Common myeloid progenitor, CD34-positive (primary cell): Measurements from ENCODE around the gene SUFU.

Experiments
- CTCF ChIA-PET: fragments of 350-600 bp; sonication (Branson Sonifier 250); formaldehyde crosslinking; loops from one replicate; lab custom pipeline; 2021; ENCODE audit warnings: antibody characterized with exemption; lab: Charles Lee
- POLR2A ChIA-PET: fragments of 350-600 bp; sonication (Branson Sonifier 250); formaldehyde crosslinking; loops from one replicate; lab custom pipeline; 2021; ENCODE audit warnings: antibody characterized with exemption; lab: Charles Lee
- DNase-seq, 3 donors: peaks; one replicate each; pipeline versions ENCODE4 v3.0.0 to v3.0.0-alpha.2; 2013
- H3K27ac ChIP-seq, 2 experiments: 1 replicate in 1 of 2; 2 replicates in 1 of 2; pipeline ENCODE4 v1.7.0; 2013; ENCODE audit warnings: inconsistent platforms in 2 of 2, low read length in 2 of 2, mild to moderate bottlenecking in 2 of 2, low read depth in 1 of 2, moderate library complexity in 1 of 2; ENCODE audit not compliant: severe bottlenecking in 2 of 2, insufficient read depth in 1 of 2, poor library complexity in 1 of 2
- H3K27me3 ChIP-seq, 5 experiments: replicated peaks in 2 of 5; 1 replicate in 3 of 5; 2 replicates in 2 of 5; pipeline versions ENCODE4 v1.6.1 to v1.7.0; 2013; ENCODE audit warnings: low read length in 4 of 5, mild to moderate bottlenecking in 2 of 5, moderate library complexity in 2 of 5, inconsistent platforms in 1 of 5; ENCODE audit not compliant: insufficient read depth in 5 of 5, control insufficient read depth in 4 of 5
- H3K36me3 ChIP-seq, 4 experiments: 1 replicate in 2 of 4; 2 replicates in 2 of 4; pipeline versions ENCODE4 v1.6.1 to v1.7.0; 2013; ENCODE audit warnings: low read length in 3 of 4, control low read depth in 1 of 4, mild to moderate bottlenecking in 1 of 4; ENCODE audit not compliant: control insufficient read depth in 4 of 4, insufficient read depth in 4 of 4
- H3K4me1 ChIP-seq, 4 experiments: 1 replicate in 3 of 4; 2 replicates in 1 of 4; pipeline versions ENCODE4 v1.6.1 to v1.7.1; 2013; ENCODE audit warnings: low read length in 3 of 4, mild to moderate bottlenecking in 3 of 4, control low read depth in 1 of 4, inconsistent platforms in 1 of 4, moderate library complexity in 1 of 4; ENCODE audit not compliant: control insufficient read depth in 4 of 4, insufficient read depth in 4 of 4; ENCODE audit errors: control extremely low read depth in 1 of 4
- H3K4me3 ChIP-seq, 7 experiments: 1 replicate in 4 of 7; 2 replicates in 3 of 7; pipeline versions ENCODE4 v1.5.1 to v1.7.0; 2013; ENCODE audit warnings: mild to moderate bottlenecking in 7 of 7, low read length in 6 of 7, moderate library complexity in 6 of 7, inconsistent platforms in 2 of 7, low read depth in 2 of 7, control low read depth in 1 of 7; ENCODE audit not compliant: insufficient read depth in 4 of 7, control insufficient read depth in 1 of 7; ENCODE audit errors: extremely low read depth in 1 of 7
- H3K9me3 ChIP-seq, 5 experiments: 1 replicate in 4 of 5; 2 replicates in 1 of 5; pipeline versions ENCODE4 v1.6.1 to v1.7.1; 2013; ENCODE audit warnings: low read length in 4 of 5, mild to moderate bottlenecking in 2 of 5, inconsistent platforms in 1 of 5, low read depth in 1 of 5, moderate library complexity in 1 of 5; ENCODE audit not compliant: control insufficient read depth in 4 of 5, insufficient read depth in 2 of 5; ENCODE audit errors: control extremely low read depth in 1 of 5
- WGBS: methylation state at CpG from one replicate; pipeline ENCODE4 v1.1.5; 2013; ENCODE audit not compliant: insufficient coverage; 5-methylcytosine and 5-hydroxymethylcytosine counted together

The SUFU gene

DNA sequence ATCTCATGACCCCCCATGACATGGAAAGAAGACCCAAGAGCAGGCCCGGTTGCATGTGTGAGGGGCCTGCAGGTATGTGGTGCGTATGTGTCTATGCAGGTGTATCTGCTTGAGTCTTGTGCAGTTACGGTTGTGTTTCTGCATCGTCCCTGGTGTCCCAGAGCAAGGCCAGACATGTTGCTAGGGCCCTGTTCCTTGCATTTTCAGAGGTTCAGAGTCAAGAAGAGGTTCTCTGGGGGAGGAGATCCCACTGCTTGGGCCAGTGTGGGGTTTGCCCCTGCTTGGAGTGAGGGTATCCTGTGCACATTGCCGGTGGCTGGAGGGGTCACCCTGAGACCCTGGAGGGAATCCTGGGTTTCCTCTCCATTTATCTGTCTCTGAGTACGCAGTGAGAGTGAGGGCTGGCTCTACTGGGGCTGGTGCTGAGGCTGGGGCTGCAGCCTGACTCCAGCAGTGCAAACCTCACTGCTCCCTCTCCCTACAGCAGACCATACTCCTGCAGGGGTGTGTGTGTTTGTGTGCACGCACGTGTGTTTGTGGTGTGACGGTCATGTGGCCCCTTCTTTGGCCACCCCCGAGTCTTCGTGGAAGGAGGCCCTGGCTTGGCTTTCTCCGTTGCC lies 144.6 kb downstream of the SUFU start:
- POLR2A ChIA-PET: no interaction called here
- H3K36me3 ChIP-seq: peaks cover 0 to 25% (median 18%) of the 10 kb centered on the region in 4 experiments
- no peaks in the 10 kb centered on the region for H3K9me3 ChIP-seq
- no peak overlapping the region for H3K27ac ChIP-seq
- DNase-seq: no peak
- peaks cover 5 to 92% (median 82%) of the 10 kb centered on the region in 4 experiments for H3K4me1 ChIP-seq
- no peaks in the 10 kb centered on the region for H3K27me3 ChIP-seq
- 63% methylated on average over 6 of the region's 12 CpGs for WGBS
- H3K4me3 ChIP-seq: peak overlapping the region in 4 of 7 experiments; percentile 59 to 84 (median 72)
- CTCF ChIA-PET: interaction anchor here (4.4 kb wide), 2 partner anchors 12 to 29 kb away, joined by 22 to 24 read pairs; no protein-coding TSS in a partner anchor

DNA sequence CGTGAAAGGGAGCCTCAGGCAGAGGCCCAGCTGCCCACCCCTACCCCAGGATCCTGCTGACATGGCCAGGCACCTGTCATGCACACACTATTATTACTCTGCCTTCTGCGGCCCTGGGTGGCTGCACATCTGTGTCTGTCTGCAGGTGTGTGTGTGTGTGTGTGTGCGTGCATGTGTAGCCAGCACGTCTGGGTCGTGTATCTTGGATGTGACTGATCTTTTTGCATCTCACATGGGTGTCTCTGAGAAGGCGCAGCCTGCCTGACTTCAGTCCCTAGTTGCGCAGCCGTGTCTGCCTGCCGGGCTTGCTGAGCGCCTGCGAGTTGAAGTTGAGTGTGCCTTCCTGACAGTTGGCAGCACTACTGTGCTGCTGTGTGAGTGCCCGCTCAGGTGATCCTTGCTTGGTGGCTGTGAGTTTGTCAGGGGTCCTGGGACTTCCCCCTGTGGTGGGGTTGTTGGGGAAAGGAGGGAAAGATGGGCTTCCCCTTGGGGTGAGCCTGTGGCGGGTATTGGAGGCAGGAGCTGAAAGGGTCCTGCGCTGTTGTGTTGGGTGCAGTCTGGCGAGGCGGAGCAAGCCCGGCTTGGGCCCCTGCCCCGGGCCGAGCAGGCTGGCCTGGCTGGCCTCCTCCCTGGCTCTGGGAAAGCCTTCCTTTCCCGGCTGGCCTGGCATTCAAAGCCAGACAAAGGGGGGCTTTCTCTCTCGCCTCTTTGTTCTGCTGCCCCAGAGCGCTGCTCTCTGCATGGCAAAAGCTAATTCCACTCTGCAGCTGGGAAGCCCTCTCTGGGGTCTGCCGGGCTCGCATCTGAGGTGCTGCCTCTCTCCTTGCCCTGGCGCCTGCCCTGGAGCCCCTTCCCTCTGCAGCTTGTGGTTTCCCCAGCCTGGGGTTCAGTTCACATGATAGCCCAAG lies 145.4 kb downstream of the SUFU start:
- CTCF ChIA-PET: interaction anchor here (0.6 to 4.4 kb wide), 7 partner anchors 11 to 53 kb away, joined by 3 to 24 read pairs (median 8); no protein-coding TSS in a partner anchor
- Histone ChIP-seq H3K9me3 (no peaks in the 10 kb centered on the region), H3K36me3 (peaks cover 0 to 31% (median 24%) of the 10 kb centered on the region in 4 experiments), H3K4me1 (peaks cover 5 to 94% (median 84%) of the 10 kb centered on the region in 4 experiments), H3K27me3 (no peaks in the 10 kb centered on the region), H3K27ac (peak overlapping the region in 1 of 2 experiments; percentile 25), H3K4me3 (peak overlapping the region in 5 of 7 experiments; percentile 32 to 79 (median 62))
- 22% methylated on average over 17 of the region's 25 CpGs for WGBS
- POLR2A ChIA-PET: interaction anchor here (0.7 to 0.8 kb wide), 2 partner anchors 9 to 707 kb away, joined by 3 to 4 read pairs; no protein-coding TSS in a partner anchor
- peak in 2 of 3 donors; percentile 56 to 59 for DNase-seq

DNA sequence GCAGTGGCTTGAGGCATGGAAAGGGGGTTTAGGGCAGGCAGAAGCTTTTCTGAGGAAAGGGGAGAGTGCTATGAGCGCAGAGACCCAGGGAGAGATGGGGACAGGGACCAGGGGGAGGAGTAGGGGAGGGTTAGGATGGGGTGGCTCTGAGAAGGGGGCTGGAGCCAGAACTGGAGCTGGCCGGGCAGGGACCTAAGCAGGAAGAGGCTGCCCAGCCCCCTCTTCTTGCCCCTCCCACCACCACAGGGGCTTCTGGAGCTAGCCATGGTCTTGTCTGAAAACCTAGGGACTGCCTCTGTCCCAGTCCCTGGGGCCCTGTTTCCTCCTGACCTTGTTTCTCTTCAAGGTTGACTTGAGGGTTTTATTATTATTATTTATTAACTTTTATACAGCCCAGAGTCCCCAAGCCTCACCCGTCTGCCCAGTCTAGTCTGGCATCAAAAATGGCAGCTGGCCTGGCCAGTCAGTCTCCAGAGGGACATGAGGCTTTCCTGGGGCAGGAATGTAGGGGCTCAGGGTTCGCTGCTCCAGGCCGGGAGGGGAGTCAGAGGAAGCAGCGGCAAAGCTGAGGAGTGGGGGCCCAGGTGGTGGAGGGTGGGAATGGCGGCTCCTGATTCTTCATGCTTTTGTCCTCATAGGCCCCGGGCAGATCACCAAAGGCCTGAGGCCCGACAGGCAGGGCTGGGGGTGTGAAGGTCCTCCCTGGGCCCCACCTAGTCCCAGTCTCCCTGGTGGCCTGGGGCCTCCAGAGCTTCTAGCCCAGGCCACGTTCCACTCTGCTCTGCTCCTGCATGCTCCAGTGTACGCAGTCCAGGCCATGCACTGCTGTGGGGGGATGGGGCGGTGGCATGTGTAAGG lies 146.3 kb downstream of the SUFU start:
- Histone ChIP-seq H3K9me3 (no peaks in the 10 kb centered on the region), H3K27ac (peak overlapping the region in 1 of 2 experiments; percentile 25), H3K27me3 (no peaks in the 10 kb centered on the region), H3K36me3 (peaks cover 0 to 38% (median 30%) of the 10 kb centered on the region in 4 experiments), H3K4me3 (peak overlapping the region in 5 of 7 experiments; percentile 32 to 79 (median 62)), H3K4me1 (peaks cover 5 to 85% (median 77%) of the 10 kb centered on the region in 4 experiments)
- no peak for DNase-seq
- 78% methylated on average over 7 of the region's 12 CpGs for WGBS
- POLR2A ChIA-PET: interaction anchor here (0.6 to 0.8 kb wide), 3 partner anchors 9 to 707 kb away, joined by 3 to 4 read pairs (median 3); no protein-coding TSS in a partner anchor
- CTCF ChIA-PET: interaction anchor here (0.6 to 4.4 kb wide), 7 partner anchors 10 to 54 kb away, joined by 3 to 24 read pairs (median 8); no protein-coding TSS in a partner anchor

DNA sequence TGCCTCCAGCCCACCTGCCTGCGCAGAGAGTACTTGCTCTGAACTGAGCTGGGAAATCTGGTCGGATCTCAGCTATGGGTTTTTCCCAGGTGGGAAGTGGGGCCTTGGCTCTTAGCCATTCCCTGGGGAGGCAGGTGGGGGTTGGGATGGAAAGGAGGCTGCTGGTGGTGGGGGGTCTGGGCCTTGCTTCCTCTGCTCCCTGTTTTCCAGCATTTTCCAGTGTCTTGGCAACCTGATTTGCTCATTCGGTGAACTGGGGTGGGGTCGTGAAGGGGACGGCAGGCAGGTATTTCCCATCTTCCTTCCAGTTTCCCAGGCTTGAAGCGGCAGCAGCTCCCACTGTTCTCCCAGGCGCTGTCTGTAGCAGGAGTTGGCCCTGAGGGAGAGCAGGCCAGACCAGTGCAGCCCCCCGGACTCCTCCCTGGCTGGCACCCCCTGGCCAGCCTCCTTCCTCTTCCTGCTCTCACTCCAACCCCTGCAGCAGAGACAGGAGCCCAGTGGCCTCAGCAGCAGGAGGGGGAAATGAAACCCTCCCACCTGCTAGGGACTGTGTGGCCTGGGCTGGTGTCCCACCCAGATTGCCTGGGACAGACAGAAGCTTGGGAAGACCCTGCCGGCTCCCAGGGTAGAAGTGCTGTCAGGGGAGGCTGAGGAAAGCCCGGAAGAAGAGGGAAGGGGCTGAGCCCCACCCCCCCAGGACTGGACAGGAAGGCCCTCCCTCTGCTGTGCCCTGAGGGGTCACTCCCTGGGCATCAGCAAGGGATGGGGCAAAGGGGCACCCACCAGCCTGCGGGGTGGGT lies 147.1 kb downstream of the SUFU start:
- H3K36me3 ChIP-seq: peaks cover 0 to 45% (median 37%) of the 10 kb centered on the region in 4 experiments
- WGBS: 52% methylated on average over 7 of the region's 11 CpGs

DNA sequence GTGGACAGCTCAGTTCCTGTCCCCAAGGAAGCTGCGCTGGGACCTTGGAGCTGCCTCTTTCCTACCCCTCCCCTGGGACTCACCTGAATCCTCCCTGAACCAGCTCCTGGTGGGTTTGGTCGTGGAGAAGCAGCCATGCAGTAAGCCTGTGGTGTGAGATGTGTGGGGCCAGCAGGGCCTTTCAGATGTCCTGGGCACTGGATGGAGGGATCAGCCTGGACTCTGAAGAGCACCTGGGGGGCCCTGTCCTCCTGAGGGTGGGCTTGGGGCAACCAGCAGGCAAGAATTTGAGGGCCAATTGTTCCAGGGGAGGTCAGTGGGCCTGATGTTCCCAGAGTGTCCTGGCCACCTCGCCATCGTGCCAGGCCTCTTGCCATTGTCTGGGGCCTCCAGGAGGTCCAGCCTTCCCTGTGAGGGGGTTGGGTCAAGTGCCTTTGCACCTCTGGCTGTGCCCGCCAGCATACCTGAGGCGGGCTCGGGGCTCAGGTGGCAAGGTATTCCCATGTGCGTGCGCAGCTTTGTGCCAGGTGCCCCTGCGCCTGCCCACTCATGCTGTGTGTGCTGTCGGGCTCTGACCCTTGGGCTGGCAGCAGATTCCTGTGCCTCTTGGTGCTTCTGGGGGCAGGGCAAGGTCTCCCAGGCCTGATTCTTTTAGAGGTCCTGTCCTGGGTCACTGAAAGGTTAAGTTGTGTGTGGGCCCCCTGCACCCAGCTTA lies 147.8 kb downstream of the SUFU start:
- ChIA-PET CTCF (interaction anchor here (0.9 to 4.4 kb wide), 4 partner anchors 8 to 26 kb away, joined by 3 to 24 read pairs (median 15); no protein-coding TSS in a partner anchor), POLR2A (no interaction called here)
- peaks cover 3 to 53% (median 44%) of the 10 kb centered on the region in 4 experiments for H3K36me3 ChIP-seq
- no peak for DNase-seq
- 85% methylated on average over 9 of the region's 11 CpGs for WGBS
- H3K9me3 ChIP-seq: no peaks in the 10 kb centered on the region
- H3K4me3 ChIP-seq: peak overlapping the region in 1 of 7 experiments; percentile 8
- H3K4me1 ChIP-seq: peaks cover 5 to 70% (median 62%) of the 10 kb centered on the region in 4 experiments
- no peaks in the 10 kb centered on the region for H3K27me3 ChIP-seq
- peak overlapping the region in 1 of 2 experiments; percentile 47 for H3K27ac ChIP-seq

More for the DNA sequence above, 147.1 kb downstream of the SUFU start:
- Histone ChIP-seq H3K4me3 (peak overlapping the region in 2 of 7 experiments; percentile 19 to 35), H3K4me1 (peaks cover 5 to 77% (median 69%) of the 10 kb centered on the region in 4 experiments), H3K27ac (peak overlapping the region in 1 of 2 experiments; percentile 47), H3K9me3 (no peaks in the 10 kb centered on the region), H3K27me3 (no peaks in the 10 kb centered on the region)
- CTCF ChIA-PET: interaction anchor here (0.9 to 4.4 kb wide), 6 partner anchors 9 to 55 kb away, joined by 3 to 24 read pairs (median 8); no protein-coding TSS in a partner anchor
- POLR2A ChIA-PET: interaction anchor here (0.6 kb wide), 1 partner anchor 282 kb away, joined by 3 read pairs; no protein-coding TSS in a partner anchor
- DNase-seq: no peak
